HCT116 (cell line): ENCODE results near the gene RUNDC1. TPM values are rescaled to one million over a fixed set of nuclear protein-coding genes. Genes with fewer than 3 reads are reported as not detected.
A peak's percentile ranks its signal among the peaks of the same experiment; 100 is the strongest.

Experiments used
- ATAC-seq: fragments of 200-7000 bp; cut with Tn5 transposase; 2 replicates; pipeline ENCODE4 v1.9.1; 2020; ENCODE audit warnings: mild to moderate bottlenecking, moderate library complexity
- BruUV-seq: library from RNA; stranded (reverse); fragments of 400-500 nt; replicated peaks from 2 replicates; lab custom pipeline; 2021; lab: Mats Ljungman, UMichigan
- CTCF ChIA-PET: fragments of 300-600 bp; sonication (Branson Sonifier 250); formaldehyde crosslinking; loops from one replicate; lab custom pipeline; 2021; ENCODE audit warnings: antibody characterized with exemption; lab: Charles Lee
- POLR2A ChIA-PET: fragments of 300-600, 350-600 bp; sonication (Branson Sonifier 250); formaldehyde crosslinking; loops from one replicate; lab custom pipeline; 2021; ENCODE audit warnings: antibody characterized with exemption; lab: Charles Lee
- RAD21 ChIA-PET, 2 experiments: fragments of 300-600 bp; sonication (Branson Sonifier 250); formaldehyde crosslinking; loops; one replicate each; lab custom pipeline; 2023; ENCODE audit warnings: low total read pairs in 2 of 2; ENCODE audit not compliant: uncharacterized antibody in 2 of 2, unreplicated experiment in 2 of 2, low non-redundant PET in 1 of 2; lab: Charles Lee
- DNase-seq: peaks from one replicate; pipeline ENCODE4 v3.0.0-alpha.2; 2010; ENCODE audit warnings: low read depth, low spot score
- H2AFZ ChIP-seq: fragments of 200-600 bp; shearing (Covaris generic), sonication (generic); 2 replicates; pipeline ENCODE4 v1.6.1; 2017; ENCODE audit warnings: low read depth, mixed run types, mixed read lengths, antibody characterized with exemption, low read length; ENCODE audit not compliant: poor library complexity, severe bottlenecking
- H3K27ac ChIP-seq: 2 replicates; pipeline ENCODE4 v1.5.1; 2012; ENCODE audit warnings: low read depth, low read length
- H3K27me3 ChIP-seq: fragments of 200-600 bp; sonication (generic); 2 replicates; pipeline ENCODE4 v1.6.1; 2016; ENCODE audit warnings: mixed run types, low read length, mixed read lengths; ENCODE audit not compliant: insufficient read depth
- H3K36me3 ChIP-seq, 2 experiments: fragments of 200-500 bp in 1 of 2; fragments of 200-600 bp in 1 of 2; sonication (Bioruptor generic) in 1 of 2; sonication (generic) in 1 of 2; 2 replicates each; pipeline versions ENCODE4 v1.5.1 to v1.6.1; 2014 to 2016; ENCODE audit warnings: low read length in 2 of 2, inconsistent platforms in 1 of 2, mixed read lengths in 1 of 2, mixed run types in 1 of 2; ENCODE audit not compliant: insufficient read depth in 2 of 2, control insufficient read depth in 1 of 2
- H3K4me1 ChIP-seq, 2 experiments: fragments of 200-600 bp in 1 of 2; sonication (generic) in 1 of 2; 2 replicates each; pipeline versions ENCODE4 v1.5.1 to v1.6.1; 2012 to 2017; ENCODE audit warnings: low read length in 2 of 2, inconsistent platforms in 1 of 2, mild to moderate bottlenecking in 1 of 2, mixed read lengths in 1 of 2, mixed run types in 1 of 2, moderate library complexity in 1 of 2; ENCODE audit not compliant: insufficient read depth in 2 of 2, control insufficient read depth in 1 of 2
- H3K4me2 ChIP-seq: fragments of 200-600 bp; sonication (generic); 2 replicates; pipeline ENCODE4 v1.6.1; 2017; ENCODE audit warnings: mixed run types, low read length, mixed read lengths
- H3K4me3 ChIP-seq, 2 experiments: fragments of 200-600 bp in 1 of 2; sonication (generic) in 1 of 2; replicated peaks in 1 of 2; 2 replicates each; pipeline ENCODE4 v1.5.1; 2011 to 2016; ENCODE audit warnings: low read length in 2 of 2, control low read depth in 1 of 2, low read depth in 1 of 2, mild to moderate bottlenecking in 1 of 2, mixed read lengths in 1 of 2, mixed run types in 1 of 2
- H3K79me2 ChIP-seq: fragments of 200-600 bp; sonication (generic); 2 replicates; pipeline ENCODE4 v1.6.1; 2017; ENCODE audit warnings: mild to moderate bottlenecking, mixed run types, low read length, moderate library complexity, mixed read lengths; ENCODE audit not compliant: insufficient read depth
- H3K9ac ChIP-seq: fragments of 200-600 bp; sonication (generic); 2 replicates; pipeline ENCODE4 v1.6.1; 2016; ENCODE audit warnings: low read length, mixed read lengths
- H3K9me2 ChIP-seq: fragments of 200-600 bp; sonication (generic), shearing (Covaris generic); 2 replicates; pipeline ENCODE4 v1.6.1; 2017; ENCODE audit warnings: mixed run types, mild to moderate bottlenecking, moderate library complexity; ENCODE audit not compliant: insufficient read depth
- H3K9me3 ChIP-seq, 2 experiments: fragments of 200-500 bp in 1 of 2; fragments of 200-600 bp in 1 of 2; sonication (Bioruptor generic) in 1 of 2; sonication (generic) in 1 of 2; 2 replicates each; pipeline ENCODE4 v1.6.1; 2014 to 2017; ENCODE audit warnings: low read length in 2 of 2, mixed read lengths in 2 of 2, inconsistent platforms in 1 of 2, low read depth in 1 of 2, mild to moderate bottlenecking in 1 of 2, mixed run types in 1 of 2, moderate library complexity in 1 of 2; ENCODE audit not compliant: control insufficient read depth in 1 of 2, insufficient read depth in 1 of 2
- H4K20me1 ChIP-seq: fragments of 200-600 bp; sonication (generic), shearing (Covaris generic); 2 replicates; pipeline ENCODE4 v1.6.1; 2017; ENCODE audit warnings: mixed run types, mild to moderate bottlenecking, moderate library complexity; ENCODE audit not compliant: insufficient read depth
- POLR2AphosphoS5 ChIP-seq: IDR thresholded peaks from 2 replicates; pipeline ENCODE4 v1.6.1; 2011; ENCODE audit warnings: mild to moderate bottlenecking, low read depth, low read length, moderate library complexity
- TCF7L2 ChIP-seq: IDR thresholded peaks from 2 replicates; pipeline ENCODE4 v1.7.0; 2011; ENCODE audit warnings: borderline replicate concordance, inconsistent platforms; ENCODE audit not compliant: insufficient read depth, insufficient read length; ENCODE audit errors: extremely low read depth
- ZNF274 ChIP-seq: fragments of 200-500 bp; sonication (Bioruptor generic); IDR thresholded peaks from 2 replicates; pipeline ENCODE4 v1.6.1; 2014; ENCODE audit warnings: mild to moderate bottlenecking, low read depth, low read length, inconsistent platforms
- intact Hi-C: fragments of 100-400 bp; cut with micrococcal nuclease; formaldehyde crosslinking; loops from 2 replicates; pipeline ENCODE4 v1.10.0; 2022
- total RNA-seq: library from RNA; stranded (reverse); gene quantifications from one replicate; pipeline ENCODE4 v1.2.1, GENCODE V29; 2021; ENCODE audit not compliant: unreplicated experiment

Gene RUNDC1
- total RNA-seq, 1 experiment from 2014 or later, result 13.0 TPM

GRCh38 chr17:43015579-43015978, 35.2 kb downstream of the RUNDC1 start:
- intact Hi-C loops, result no loop called here
- H3K4me1 ChIP-seq, result peaks cover 8 to 25% of the 10 kb centered on the region in 2 experiments; a peak in 3 of 4 replicates
- H3K27ac ChIP-seq, result no peak overlapping the region
- H3K9me3 ChIP-seq, result no peaks in the 10 kb centered on the region
- DNase-seq, result no peak
- ChIA-PET POLR2A (no interaction called here), CTCF (no interaction called here), RAD21 (no interaction called here)
- no peaks in the 10 kb centered on the region for H3K27me3 ChIP-seq
- no TSS peak for BruUV-seq
- H3K4me2 ChIP-seq, result no peak overlapping the region
- ATAC-seq, result no peak
- no peak overlapping the region for H3K4me3 ChIP-seq
- H3K9ac ChIP-seq, result no peak overlapping the region
- H2AFZ ChIP-seq, result no peak overlapping the region
- H4K20me1 ChIP-seq, result no peaks in the 10 kb centered on the region
- H3K36me3 ChIP-seq, result peaks cover 0 to 9% of the 10 kb centered on the region in 2 experiments; a peak in 3 of 4 replicates
- H3K9me2 ChIP-seq, result no peaks in the 10 kb centered on the region
- TF ChIP-seq ZNF274 (no peak), POLR2AphosphoS5 (0 out of 2 replicates have a peak, but pooled peaks have one; percentile 13)
- H3K79me2 ChIP-seq, result no peaks in the 10 kb centered on the region; the same call in 1 of the 2 replicates

GRCh38 chr17:43016216-43016615, 35.9 kb downstream of the RUNDC1 start:
- peaks cover 4% of the 10 kb centered on the region; the same call in 1 of the 2 replicates for H3K79me2 ChIP-seq
- no peak for DNase-seq
- H3K9ac ChIP-seq, result no peak overlapping the region
- no peak overlapping the region for H3K4me3 ChIP-seq
- TF ChIP-seq POLR2AphosphoS5 (0 out of 2 replicates have a peak, but pooled peaks have one; percentile 5), TCF7L2 (no peak)
- TF ChIP-seq, all 23 proteins: peak for 1
- ChIA-PET CTCF (no interaction called here), RAD21 (no interaction called here), POLR2A (no interaction called here)
- no peaks in the 10 kb centered on the region for H3K9me2 ChIP-seq
- no peak for ATAC-seq
- no peak overlapping the region for H2AFZ ChIP-seq
- no peak overlapping the region for H3K27ac ChIP-seq
- BruUV-seq, result no TSS peak
- no peaks in the 10 kb centered on the region for H4K20me1 ChIP-seq
- no peaks in the 10 kb centered on the region for H3K9me3 ChIP-seq
- H3K36me3 ChIP-seq, result peaks cover 0 to 9% of the 10 kb centered on the region in 2 experiments; a peak in 3 of 4 replicates
- peaks cover 3 to 24% of the 10 kb centered on the region in 2 experiments; a peak in 3 of 4 replicates for H3K4me1 ChIP-seq
- no peak overlapping the region for H3K4me2 ChIP-seq
- H3K27me3 ChIP-seq, result no peaks in the 10 kb centered on the region
- intact Hi-C loops, result no loop called here
